SU-DHL-6 (cell line): ENCODE results near the gene ABCA4.

ENCODE experiments used
- CTCF ChIP-seq: fragments of 200-600 bp; sonication (generic); IDR thresholded peaks from one replicate; pipeline ENCODE4 v1.5.1; 2017; ENCODE audit warnings: antibody characterized with exemption, mild to moderate bottlenecking, low read length, moderate library complexity; ENCODE audit not compliant: insufficient read depth, poor library complexity, severe bottlenecking
- EZH2phosphoT487 ChIP-seq: fragments of 200-600 bp; sonication (generic), shearing (Covaris generic); conservative IDR thresholded peaks from 2 replicates; pipeline ENCODE4 v1.6.1; 2018; ENCODE audit warnings: mild to moderate bottlenecking, antibody characterized with exemption, low read length, moderate library complexity, mixed read lengths

DNA sequence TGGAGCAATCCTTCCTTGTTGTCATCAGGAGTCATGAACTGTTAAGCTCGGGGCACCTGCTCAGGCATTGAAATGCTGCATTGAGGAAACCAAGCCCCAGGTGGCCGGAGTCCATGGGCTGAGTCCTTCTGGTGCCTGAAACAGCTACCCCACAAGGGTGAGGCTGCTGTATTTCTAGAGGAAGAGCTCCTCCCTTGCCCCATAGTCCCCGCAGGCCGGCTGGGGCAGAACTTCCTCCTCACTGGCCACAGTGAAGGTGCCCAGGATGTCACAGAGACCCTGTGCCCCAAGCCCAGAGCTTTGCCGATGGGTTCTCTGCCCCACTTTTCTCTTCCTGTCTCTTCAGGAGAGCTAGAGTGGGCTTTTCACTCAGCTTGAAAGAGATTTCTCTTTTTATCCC, 130.9 kb downstream of the ABCA4 start:
- TF ChIP-seq CTCF (no peak), EZH2phosphoT487 (no peak)
